CD8-positive, alpha-beta memory T cell (primary cell): ENCODE data around the gene ADGRL1. TPM values are rescaled to one million over a fixed set of nuclear protein-coding genes. Genes with fewer than 3 reads are reported as not detected.

ENCODE experiments used
- CTCF ChIA-PET: fragments of 350-600 bp; sonication (Branson Sonifier 250); formaldehyde crosslinking; loops from one replicate; lab custom pipeline; 2021; ENCODE audit warnings: antibody characterized with exemption; lab: Charles Lee
- POLR2A ChIA-PET: fragments of 350-600 bp; sonication (Branson Sonifier 250); formaldehyde crosslinking; loops from one replicate; lab custom pipeline; 2021; ENCODE audit warnings: antibody characterized with exemption; lab: Charles Lee
- DNase-seq, 5 donors: peaks; one replicate each; pipeline versions ENCODE4 v3.0.0 to v3.0.0-alpha.2; 2020 to 2022; ENCODE audit warnings: mixed read lengths in 1 of 5
- H3K27ac ChIP-seq: one replicate; pipeline ENCODE4 v1.7.0; 2013; ENCODE audit warnings: low read depth, mild to moderate bottlenecking, low read length, moderate library complexity
- H3K27me3 ChIP-seq: 2 replicates; pipeline ENCODE4 v1.7.0; 2013; ENCODE audit warnings: low read length, mild to moderate bottlenecking; ENCODE audit not compliant: insufficient read depth, poor library complexity, severe bottlenecking
- H3K36me3 ChIP-seq: 2 replicates; pipeline ENCODE4 v1.7.0; 2013; ENCODE audit warnings: mild to moderate bottlenecking, low read length, moderate library complexity; ENCODE audit not compliant: insufficient read depth
- H3K4me1 ChIP-seq: 2 replicates; pipeline ENCODE4 v1.7.0; 2013; ENCODE audit warnings: mild to moderate bottlenecking, low read length, moderate library complexity; ENCODE audit not compliant: insufficient read depth
- H3K4me3 ChIP-seq: 2 replicates; pipeline ENCODE4 v1.7.0; 2013; ENCODE audit warnings: mild to moderate bottlenecking, low read length
- H3K9me3 ChIP-seq: 2 replicates; pipeline ENCODE4 v1.7.0; 2013; ENCODE audit warnings: mild to moderate bottlenecking, low read length
- H3K27ac Mint-ChIP-seq, 8 donors: one replicate each; pipeline ENCODE4 v1.8.0; 2020 to 2021; ENCODE audit warnings: mixed read lengths in 8 of 8, mild to moderate bottlenecking in 6 of 8, inconsistent platforms in 3 of 8, moderate library complexity in 3 of 8
- H3K27me3 Mint-ChIP-seq, 2 donors: one replicate each; pipeline ENCODE4 v1.8.0; 2020 to 2021; ENCODE audit warnings: mixed read lengths in 2 of 2, mild to moderate bottlenecking in 1 of 2, moderate library complexity in 1 of 2
- H3K36me3 Mint-ChIP-seq, 3 donors: one replicate each; pipeline ENCODE4 v1.8.0; 2020 to 2021; ENCODE audit warnings: mixed read lengths in 3 of 3, inconsistent platforms in 1 of 3, mild to moderate bottlenecking in 1 of 3
- H3K4me1 Mint-ChIP-seq, 3 donors: one replicate each; pipeline ENCODE4 v1.8.0; 2020 to 2021; ENCODE audit warnings: mixed read lengths in 3 of 3, inconsistent platforms in 1 of 3, mild to moderate bottlenecking in 1 of 3
- H3K4me3 Mint-ChIP-seq, 7 donors: one replicate each; pipeline ENCODE4 v1.8.0; 2020 to 2021; ENCODE audit warnings: mixed read lengths in 7 of 7, mild to moderate bottlenecking in 6 of 7, moderate library complexity in 4 of 7, inconsistent platforms in 2 of 7
- H3K9me3 Mint-ChIP-seq, 5 donors: one replicate each; pipeline ENCODE4 v1.8.0; 2020 to 2022; ENCODE audit warnings: mixed read lengths in 5 of 5, mild to moderate bottlenecking in 3 of 5, moderate library complexity in 2 of 5, inconsistent platforms in 1 of 5
- polyA plus RNA-seq: library from polyadenylated mRNA; unstranded; fragments of 300-500 nt; fragmentation: Illumina TruSeq; gene quantifications from one replicate; pipeline ENCODE4 v1.2.3, GENCODE V29; 2021
- total RNA-seq, 2 experiments: library from RNA; stranded (reverse); gene quantifications; one replicate each; pipeline ENCODE4 v1.2.3, GENCODE V29; 2021

ADGRL1 gene
- total and polyA plus RNA-seq, 3 experiments from 2014 or later: 0.81 to 5.8 (median 5.8) TPM

GRCh38 chr19:14102102-14102696, 103.8 kb downstream of the ADGRL1 start:
- Mint-ChIP-seq H3K4me1 (no peaks in the 10 kb centered on the region), H3K27ac (peak overlapping the region in 1 of 8 donors; percentile 17), H3K4me3 (no peak overlapping the region), H3K36me3 (peaks cover 5 to 58% (median 6%) of the 10 kb centered on the region in 3 donors), H3K27me3 (no peaks in the 10 kb centered on the region), H3K9me3 (no peaks in the 10 kb centered on the region)
- H3K27me3 ChIP-seq: no peaks in the 10 kb centered on the region
- POLR2A ChIA-PET: no interaction called here
- no peaks in the 10 kb centered on the region for H3K4me1 ChIP-seq
- CTCF ChIA-PET: interaction anchor here (1.5 kb wide), 1 partner anchor 35 kb away, joined by 4 read pairs; the partner anchor contains the start of gene ASF1B
- no peak for DNase-seq
- peaks cover 11% of the 10 kb centered on the region for H3K36me3 ChIP-seq
- H3K27ac ChIP-seq: no peak overlapping the region
- no peak overlapping the region for H3K4me3 ChIP-seq
- no peaks in the 10 kb centered on the region for H3K9me3 ChIP-seq

- H3K9me3 ChIP-seq: no peaks in the 10 kb centered on the region
- H3K4me3 ChIP-seq: no peak overlapping the region
- ChIA-PET POLR2A (no interaction called here), CTCF (no interaction called here)
- peaks cover 11% of the 10 kb centered on the region for H3K36me3 ChIP-seq
- DNase-seq: no peak
- Mint-ChIP-seq H3K36me3 (peaks cover 5 to 57% (median 9%) of the 10 kb centered on the region in 3 donors), H3K9me3 (no peaks in the 10 kb centered on the region), H3K4me1 (no peaks in the 10 kb centered on the region), H3K4me3 (no peak overlapping the region), H3K27ac (no peak overlapping the region), H3K27me3 (no peaks in the 10 kb centered on the region)
- no peaks in the 10 kb centered on the region for H3K27me3 ChIP-seq
- H3K27ac ChIP-seq: no peak overlapping the region
- no peaks in the 10 kb centered on the region for H3K4me1 ChIP-seq
These were observed 104.9 kb downstream of the ADGRL1 start for GRCh38 chr19:14101003-14101545.

Other genes with a start within 250 kb of the ADGRL1 start
- gene RFX1, start 199.8 kb downstream of the ADGRL1 start, total RNA-seq: 10 to 100 TPM; 13.0 to 13.6 TPM
- gene RFX1, start 199.8 kb downstream of the ADGRL1 start, polyA plus RNA-seq: 3.1 TPM
- not detected for gene RLN3, start 178.0 kb downstream of the ADGRL1 start, total RNA-seq
- gene RLN3, start 178.0 kb downstream of the ADGRL1 start, polyA plus RNA-seq: not detected
- gene IL27RA, start 174.4 kb downstream of the ADGRL1 start, total RNA-seq: 10 to 100 TPM; 71.4 to 73.6 TPM
- 83.4 TPM for gene IL27RA, start 174.4 kb downstream of the ADGRL1 start, polyA plus RNA-seq
- gene PALM3, start 144.1 kb downstream of the ADGRL1 start, total RNA-seq: not detected
- not detected for gene PALM3, start 144.1 kb downstream of the ADGRL1 start, polyA plus RNA-seq
- gene MISP3, start 133.4 kb downstream of the ADGRL1 start, total RNA-seq: 1 to 10 TPM in 1 of 2 experiments, under 1 TPM in 1; 1.00 to 1.2 TPM
- 2.1 TPM for gene MISP3, start 133.4 kb downstream of the ADGRL1 start, polyA plus RNA-seq
- gene C19orf67, start 120.4 kb downstream of the ADGRL1 start, total RNA-seq: under 1 TPM in 1 of 2 experiments, not detected in 1; 0.42 TPM
- gene C19orf67, start 120.4 kb downstream of the ADGRL1 start, polyA plus RNA-seq: not detected
- 100 to 1,000 TPM in 1 of 2 experiments, 10 to 100 TPM in 1; 97.8 to 105 TPM for gene SAMD1, start 115.4 kb downstream of the ADGRL1 start, total RNA-seq
- gene SAMD1, start 115.4 kb downstream of the ADGRL1 start, polyA plus RNA-seq: 2.8 TPM
- 10 to 100 TPM; 77.3 to 81.0 TPM for gene PRKACA, start 88.4 kb downstream of the ADGRL1 start, total RNA-seq
- gene PRKACA, start 88.4 kb downstream of the ADGRL1 start, polyA plus RNA-seq: 1.5 TPM
- gene ASF1B, start 69.6 kb downstream of the ADGRL1 start, total RNA-seq: 10 to 100 TPM; 75.0 to 76.2 TPM
- gene ASF1B, start 69.6 kb downstream of the ADGRL1 start, polyA plus RNA-seq: 4.5 TPM
- 100 to 1,000 TPM; 231 to 233 TPM for gene ADGRE5, start 175.3 kb upstream of the ADGRL1 start, total RNA-seq
- gene ADGRE5, start 175.3 kb upstream of the ADGRL1 start, polyA plus RNA-seq: 311 TPM
- gene DDX39A, start 213.2 kb upstream of the ADGRL1 start, total RNA-seq: 100 to 1,000 TPM; 298 to 302 TPM
- 110 TPM for gene DDX39A, start 213.2 kb upstream of the ADGRL1 start, polyA plus RNA-seq
- gene PKN1, start 227.1 kb upstream of the ADGRL1 start, total RNA-seq: 100 to 1,000 TPM; 177 to 205 TPM
- gene PKN1, start 227.1 kb upstream of the ADGRL1 start, polyA plus RNA-seq: 86.6 TPM